Astrocyte of the spinal cord (primary cell): ENCODE data around the gene FAM124B.

Source experiments
- DNase-seq: peaks from one replicate; pipeline ENCODE4 v3.0.0; 2011; ENCODE audit warnings: low read depth, low spot score
- H3K4me3 ChIP-seq: 2 replicates; pipeline ENCODE4 v1.5.1; 2011; ENCODE audit warnings: low read depth, mild to moderate bottlenecking, low read length, moderate library complexity
- in situ Hi-C: cut with HindIII; loops from 2 replicates; pipeline ENCODE4 v1.10.0; 2017; ENCODE audit warnings: low sequenced_read_pairs
- TF ChIP-seq, protein P1 (sequence below): IDR thresholded peaks from 2 replicates; pipeline ENCODE4 v1.5.1; 2012; ENCODE audit warnings: low read depth, mild to moderate bottlenecking, low read length, inconsistent platforms

Gene FAM124B

GRCh38 chr2:224428787-224429440 is 27.0 kb upstream of the FAM124B start:
- DNase-seq, result no peak
- TF ChIP-seq, protein P1, sequence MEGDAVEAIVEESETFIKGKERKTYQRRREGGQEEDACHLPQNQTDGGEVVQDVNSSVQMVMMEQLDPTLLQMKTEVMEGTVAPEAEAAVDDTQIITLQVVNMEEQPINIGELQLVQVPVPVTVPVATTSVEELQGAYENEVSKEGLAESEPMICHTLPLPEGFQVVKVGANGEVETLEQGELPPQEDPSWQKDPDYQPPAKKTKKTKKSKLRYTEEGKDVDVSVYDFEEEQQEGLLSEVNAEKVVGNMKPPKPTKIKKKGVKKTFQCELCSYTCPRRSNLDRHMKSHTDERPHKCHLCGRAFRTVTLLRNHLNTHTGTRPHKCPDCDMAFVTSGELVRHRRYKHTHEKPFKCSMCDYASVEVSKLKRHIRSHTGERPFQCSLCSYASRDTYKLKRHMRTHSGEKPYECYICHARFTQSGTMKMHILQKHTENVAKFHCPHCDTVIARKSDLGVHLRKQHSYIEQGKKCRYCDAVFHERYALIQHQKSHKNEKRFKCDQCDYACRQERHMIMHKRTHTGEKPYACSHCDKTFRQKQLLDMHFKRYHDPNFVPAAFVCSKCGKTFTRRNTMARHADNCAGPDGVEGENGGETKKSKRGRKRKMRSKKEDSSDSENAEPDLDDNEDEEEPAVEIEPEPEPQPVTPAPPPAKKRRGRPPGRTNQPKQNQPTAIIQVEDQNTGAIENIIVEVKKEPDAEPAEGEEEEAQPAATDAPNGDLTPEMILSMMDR, result no peak
- no peak overlapping the region for H3K4me3 ChIP-seq
- in situ Hi-C loops, result no loop called here

DNA sequence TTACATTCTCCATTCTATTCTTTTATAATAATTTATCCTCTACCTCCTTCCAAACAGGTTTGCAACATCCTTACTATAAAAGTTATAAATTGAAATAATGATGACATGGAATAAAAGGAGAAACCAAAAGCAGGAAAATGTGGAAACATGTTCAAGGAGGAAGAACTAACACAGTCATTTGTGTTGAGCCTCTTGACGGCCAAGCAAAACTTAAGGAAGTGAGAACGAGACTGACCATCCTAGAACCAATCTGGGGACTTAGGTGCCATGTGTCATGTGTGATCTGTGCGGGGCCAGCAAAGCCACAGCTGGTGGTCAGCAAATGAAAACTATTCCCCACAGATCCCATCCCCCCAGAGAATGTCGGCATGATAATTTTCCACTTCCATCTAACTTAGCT is 25.6 kb upstream of the FAM124B start:
- DNase-seq, result no peak
- in situ Hi-C loops, result no loop called here
- no peak overlapping the region for H3K4me3 ChIP-seq
- TF ChIP-seq, protein P1, result no peak

GRCh38 chr2:224426656-224427055 is 24.7 kb upstream of the FAM124B start:
- TF ChIP-seq, protein P1, result no peak
- no peak for DNase-seq
- H3K4me3 ChIP-seq, result no peak overlapping the region
- in situ Hi-C loops, result no loop called here

DNA sequence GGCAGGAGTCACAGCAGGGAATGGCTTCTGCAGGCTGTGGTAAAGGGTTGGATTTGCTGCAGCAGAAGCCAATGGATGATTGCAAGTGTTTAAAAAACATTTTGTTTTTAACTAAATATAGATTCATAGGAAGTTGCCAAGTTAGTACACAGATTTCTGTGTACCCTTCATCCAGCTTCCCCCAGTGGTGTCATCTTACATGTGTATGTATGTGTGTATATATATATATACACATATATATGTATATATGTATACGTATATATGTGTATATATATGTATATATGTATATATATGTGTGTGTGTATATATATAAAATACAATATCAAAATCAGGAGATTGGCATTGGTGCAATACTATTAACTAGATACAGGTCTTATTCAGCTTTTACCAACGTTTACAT is 19.2 kb upstream of the FAM124B start:
- in situ Hi-C loops, result no loop called here
- DNase-seq, result no peak
- H3K4me3 ChIP-seq, result no peak overlapping the region
- TF ChIP-seq, protein P1, result no peak

DNA sequence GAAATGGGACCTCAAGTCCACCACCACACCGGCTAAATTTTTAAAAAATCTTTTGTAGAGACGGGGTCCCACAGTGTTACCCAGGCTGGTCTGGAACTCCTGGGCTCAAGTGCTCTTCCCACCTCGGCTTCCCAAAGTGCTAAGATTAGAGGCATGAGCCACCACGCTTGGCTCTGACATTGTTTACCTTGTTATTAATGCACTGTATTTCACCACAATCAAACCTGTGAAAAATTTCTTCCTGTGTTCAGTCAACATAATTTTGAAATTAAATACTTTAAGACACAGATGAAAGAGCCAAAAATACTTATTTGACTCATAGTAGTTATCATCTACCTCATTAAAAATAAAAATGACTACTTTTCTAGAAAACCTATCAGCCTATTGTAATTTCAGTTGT is 16.0 kb upstream of the FAM124B start:
- no peak overlapping the region for H3K4me3 ChIP-seq
- TF ChIP-seq, protein P1, result no peak
- DNase-seq, result no peak
- in situ Hi-C loops, result no loop called here

DNA sequence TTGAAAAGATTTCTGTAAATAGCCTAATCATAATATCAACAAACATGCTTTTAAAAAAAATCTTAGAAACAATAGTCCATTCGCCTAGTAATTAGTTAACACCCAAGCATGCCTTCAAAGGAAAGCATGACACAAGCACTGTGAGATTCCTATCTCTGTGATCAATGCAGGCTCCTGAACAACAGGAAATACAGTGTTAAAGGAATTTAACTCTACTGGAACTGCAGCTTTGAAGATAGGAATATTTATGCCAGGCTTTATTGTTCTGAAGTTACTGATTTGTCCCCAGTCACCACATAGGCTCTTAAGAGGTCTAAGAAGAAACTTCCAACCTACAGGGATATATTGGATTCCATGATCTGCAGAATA is 15.4 kb upstream of the FAM124B start:
- TF ChIP-seq, protein P1, result no peak
- no peak overlapping the region for H3K4me3 ChIP-seq
- in situ Hi-C loops, result no loop called here
- DNase-seq, result no peak
